HEK293T (cell line): Measurements from ENCODE around the gene BLCAP.
"Not testable (repeated sequence)": the region's sequence is repeated elsewhere in the genome, so short reads cannot be mapped to it uniquely, and the experiment has no call there.

ENCODE experiments used
- CTCF ChIA-PET: fragments of 350-600 bp; formaldehyde crosslinking; extraction: SDS; loops from one replicate; lab custom pipeline; 2021; ENCODE audit warnings: antibody characterized with exemption, inconsistent platforms; lab: Yijun Ruan, JAX
- POLR2A ChIA-PET: fragments of 350-600 bp; formaldehyde crosslinking; extraction: SDS; loops from one replicate; lab custom pipeline; 2020; ENCODE audit warnings: antibody characterized with exemption, inconsistent platforms; lab: Yijun Ruan, JAX
- DNase-seq: peaks from one replicate; pipeline ENCODE4 v3.0.0; 2012; ENCODE audit warnings: mixed read lengths; ENCODE audit errors: extremely low spot score
- ARNT ChIP-seq: fragments of 450-650 bp; IDR thresholded peaks from 2 replicates; pipeline ENCODE4 v1.6.1; 2017; ENCODE audit warnings: mild to moderate bottlenecking
- BHLHE40 ChIP-seq: fragments of 450-650 bp; IDR thresholded peaks from 2 replicates; pipeline ENCODE4 v1.6.1; 2016; ENCODE audit warnings: mild to moderate bottlenecking, moderate library complexity, borderline replicate concordance
- CTBP1 ChIP-seq: fragments of 450-650 bp; IDR thresholded peaks from 2 replicates; pipeline ENCODE4 v1.6.1; 2016; ENCODE audit warnings: borderline replicate concordance
- ELF4 ChIP-seq: fragments of 450-650 bp; IDR thresholded peaks from 2 replicates; pipeline ENCODE4 v1.6.1; 2017; ENCODE audit warnings: antibody characterized with exemption
- FOXA1 ChIP-seq: fragments of 450-650 bp; IDR thresholded peaks from 2 replicates; pipeline ENCODE4 v1.6.1; 2016; ENCODE audit warnings: mild to moderate bottlenecking
- FOXK2 ChIP-seq: fragments of 450-650 bp; IDR thresholded peaks from 2 replicates; pipeline ENCODE4 v1.6.1; 2016; ENCODE audit warnings: mild to moderate bottlenecking
- FOXM1 ChIP-seq: fragments of 450-650 bp; IDR thresholded peaks from 2 replicates; pipeline ENCODE4 v1.6.1; 2017; ENCODE audit warnings: mild to moderate bottlenecking, borderline replicate concordance
- HDGF ChIP-seq: fragments of 450-650 bp; IDR thresholded peaks from 2 replicates; pipeline ENCODE4 v1.6.1; 2017; ENCODE audit warnings: antibody characterized with exemption, borderline replicate concordance
- L3MBTL2 ChIP-seq: fragments of 450-650 bp; conservative IDR thresholded peaks from 2 replicates; pipeline ENCODE4 v1.6.1; 2016; ENCODE audit warnings: mild to moderate bottlenecking
- LEF1 ChIP-seq: fragments of 450-650 bp; IDR thresholded peaks from 2 replicates; pipeline ENCODE4 v1.6.1; 2017; ENCODE audit warnings: mild to moderate bottlenecking, borderline replicate concordance
- NFRKB ChIP-seq: fragments of 450-650 bp; IDR thresholded peaks from 2 replicates; pipeline ENCODE4 v1.6.1; 2016; ENCODE audit warnings: mild to moderate bottlenecking, moderate library complexity
- SP1 ChIP-seq: fragments of 450-650 bp; IDR thresholded peaks from 2 replicates; pipeline ENCODE4 v1.6.1; 2017
- SUZ12 ChIP-seq: fragments of 450-650 bp; IDR thresholded peaks from 2 replicates; pipeline ENCODE4 v1.6.1; 2016; ENCODE audit warnings: mild to moderate bottlenecking
- TARDBP ChIP-seq: fragments of 450-650 bp; IDR thresholded peaks from 2 replicates; pipeline ENCODE4 v1.6.1; 2016
- ZNF384 ChIP-seq: fragments of 450-650 bp; IDR thresholded peaks from 2 replicates; pipeline ENCODE4 v1.6.1; 2016
- TF ChIP-seq, protein P1 (sequence below): fragments of 450-650 bp; IDR thresholded peaks from 2 replicates; pipeline ENCODE4 v1.6.1; 2016

The BLCAP gene

DNA sequence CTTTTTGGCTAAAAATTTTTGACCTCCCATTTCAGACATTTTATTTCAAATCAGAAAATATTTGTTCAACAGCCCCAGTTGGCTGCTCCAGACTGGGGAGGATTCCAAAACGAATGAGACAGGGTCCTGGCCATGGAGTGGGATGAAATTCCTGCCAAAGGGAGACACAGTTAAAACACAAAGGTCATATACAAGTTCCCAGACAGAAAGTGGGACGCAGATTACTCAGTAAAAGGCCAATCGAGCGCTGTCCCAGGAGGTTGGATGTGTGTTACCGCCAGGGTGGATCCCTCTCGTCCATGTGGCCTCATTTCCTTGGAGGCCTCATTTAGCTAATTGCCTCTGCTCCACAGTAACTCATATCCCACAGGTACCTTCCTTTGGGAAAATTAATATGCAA lies 48.4 kb downstream of the BLCAP start:
- POLR2A ChIA-PET: no interaction called here
- CTCF ChIA-PET: no interaction called here
- TF ChIP-seq FOXM1 (no peak), ZNF384 (no peak), BHLHE40 (no peak)
- TF ChIP-seq, protein P1, sequence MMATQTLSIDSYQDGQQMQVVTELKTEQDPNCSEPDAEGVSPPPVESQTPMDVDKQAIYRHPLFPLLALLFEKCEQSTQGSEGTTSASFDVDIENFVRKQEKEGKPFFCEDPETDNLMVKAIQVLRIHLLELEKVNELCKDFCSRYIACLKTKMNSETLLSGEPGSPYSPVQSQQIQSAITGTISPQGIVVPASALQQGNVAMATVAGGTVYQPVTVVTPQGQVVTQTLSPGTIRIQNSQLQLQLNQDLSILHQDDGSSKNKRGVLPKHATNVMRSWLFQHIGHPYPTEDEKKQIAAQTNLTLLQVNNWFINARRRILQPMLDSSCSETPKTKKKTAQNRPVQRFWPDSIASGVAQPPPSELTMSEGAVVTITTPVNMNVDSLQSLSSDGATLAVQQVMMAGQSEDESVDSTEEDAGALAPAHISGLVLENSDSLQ: no peak
- no peak for DNase-seq

DNA sequence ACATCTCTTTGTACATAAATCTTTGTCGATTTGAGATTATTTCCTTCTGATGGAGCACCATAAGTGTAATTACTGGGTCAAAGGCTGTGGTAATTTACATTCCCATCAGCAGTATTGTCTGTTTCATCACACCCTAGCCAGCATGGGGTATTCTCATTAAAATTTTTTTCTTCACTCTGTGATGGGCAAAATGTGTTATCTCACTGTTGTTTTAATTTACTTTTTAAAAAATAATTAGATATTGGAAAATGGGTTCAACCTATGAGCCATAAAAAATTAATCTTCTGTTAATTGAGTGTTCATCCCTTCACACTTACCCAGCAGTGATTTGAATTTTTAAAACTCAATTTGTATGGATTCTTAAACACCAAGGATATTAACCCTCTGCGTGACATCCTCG lies 50.6 kb downstream of the BLCAP start:
- TF ChIP-seq FOXK2 (no peak), L3MBTL2 (no peak), ZNF384 (no peak), LEF1 (no peak), ELF4 (no peak), ARNT (no peak), FOXM1 (no peak), CTBP1 (no peak), BHLHE40 (no peak), SP1 (no peak), TARDBP (no peak), SUZ12 (no peak), NFRKB (no peak), FOXA1 (no peak), HDGF (no peak)
- TF ChIP-seq, protein P1: no peak
- no peak for DNase-seq
- POLR2A ChIA-PET: interaction anchor here (1.4 kb wide), 1 partner anchor 50 kb away, joined by 3 read pairs; the partner anchor contains the start of gene BLCAP
- CTCF ChIA-PET: no interaction called here

- no peak for DNase-seq
- POLR2A ChIA-PET: no interaction called here
- TF ChIP-seq TARDBP: no peak
- TF ChIP-seq SUZ12: no peak
- TF ChIP-seq FOXK2: no peak
- no peak for TF ChIP-seq L3MBTL2
- TF ChIP-seq FOXA1: no peak
- no peak for TF ChIP-seq LEF1
- no peak for TF ChIP-seq ZNF384
- no peak for TF ChIP-seq CTBP1
- TF ChIP-seq BHLHE40: no peak
- TF ChIP-seq NFRKB: no peak
- TF ChIP-seq HDGF: no peak
- TF ChIP-seq SP1: no peak
- TF ChIP-seq ELF4: no peak
- TF ChIP-seq, protein P1: no peak
- no peak for TF ChIP-seq ARNT
- TF ChIP-seq FOXM1: no peak
- CTCF ChIA-PET: no interaction called here
These were observed 52.4 kb downstream of the BLCAP start for GRCh38 chr20:37475252-37475651.

- ChIA-PET CTCF (no interaction called here), POLR2A (no interaction called here)
- TF ChIP-seq HDGF: no peak
- no peak for TF ChIP-seq NFRKB
- no peak for TF ChIP-seq FOXA1
- TF ChIP-seq FOXM1: no peak
- no peak for DNase-seq
These were observed 53.3 kb downstream of the BLCAP start for GRCh38 chr20:37474386-37474785.

GRCh38 chr20:37473249-37474000 lies 54.3 kb downstream of the BLCAP start:
- POLR2A ChIA-PET: no interaction called here
- CTCF ChIA-PET: no interaction called here
- DNase-seq: no peak
- TF ChIP-seq L3MBTL2 (no peak), ELF4 (no peak), LEF1 (no peak), CTBP1 (no peak), HDGF (no peak), BHLHE40 (no peak), TARDBP (no peak)

DNA sequence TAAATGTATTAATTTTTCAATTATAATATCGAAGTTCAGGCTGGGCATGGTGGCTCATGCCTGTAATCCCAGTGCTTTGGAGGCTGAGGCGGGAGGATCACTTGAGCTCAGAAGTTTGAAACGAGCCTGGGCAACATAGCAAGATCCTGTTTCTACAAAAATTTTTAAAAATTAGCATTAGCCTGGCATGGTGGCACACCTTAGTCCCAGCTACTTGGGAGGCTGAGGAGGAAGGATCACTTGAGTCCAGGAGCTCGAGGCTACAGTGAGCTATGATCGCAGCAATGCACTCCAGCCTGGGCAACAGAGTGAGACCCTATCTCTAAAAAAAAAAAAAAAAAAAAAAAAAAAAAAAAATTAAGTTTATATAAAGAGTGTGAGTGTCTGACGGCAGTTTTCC lies 55.2 kb downstream of the BLCAP start:
- POLR2A ChIA-PET, DNase-seq, CTCF ChIA-PET: not testable (repeated sequence)

GRCh38 chr20:37471741-37472235 lies 55.9 kb downstream of the BLCAP start:
- TF ChIP-seq TARDBP (no peak), HDGF (no peak), FOXA1 (no peak), ELF4 (no peak), SP1 (no peak), SUZ12 (no peak), L3MBTL2 (no peak), LEF1 (no peak), CTBP1 (no peak)
- TF ChIP-seq, protein P1: no peak
- DNase-seq: no peak
- ChIA-PET POLR2A (no interaction called here), CTCF (no interaction called here)

DNA sequence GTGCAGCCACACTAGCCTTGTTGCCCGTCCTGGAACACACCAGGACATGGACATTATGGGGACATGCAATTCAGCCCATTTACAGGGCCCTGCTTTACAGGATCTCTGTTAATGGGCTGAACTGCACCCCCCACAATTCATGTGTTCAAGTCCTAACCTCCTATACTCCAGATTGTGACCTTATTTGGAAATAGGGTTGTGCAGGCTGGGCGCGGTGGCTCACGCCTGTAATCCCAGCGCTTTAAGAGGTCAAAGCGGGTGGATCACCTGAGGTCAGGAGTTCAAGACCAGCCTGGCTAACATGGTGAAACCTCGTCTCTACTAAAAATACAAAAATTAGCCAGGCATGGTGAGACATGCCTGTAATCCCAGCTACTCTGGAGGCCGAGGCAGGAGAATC lies 57.5 kb downstream of the BLCAP start:
- POLR2A ChIA-PET, CTCF ChIA-PET, DNase-seq: not testable (repeated sequence)
